ENCODE results near the gene TRMT2A.
"Not testable (repeated sequence)": the region's sequence is repeated elsewhere in the genome, so short reads cannot be mapped to it uniquely, and the experiment has no call there.

The TRMT2A gene

GRCh38 chr22:20086101-20086599 is 30.9 kb downstream of the TRMT2A start:
- DNase-seq: no peak

DNA sequence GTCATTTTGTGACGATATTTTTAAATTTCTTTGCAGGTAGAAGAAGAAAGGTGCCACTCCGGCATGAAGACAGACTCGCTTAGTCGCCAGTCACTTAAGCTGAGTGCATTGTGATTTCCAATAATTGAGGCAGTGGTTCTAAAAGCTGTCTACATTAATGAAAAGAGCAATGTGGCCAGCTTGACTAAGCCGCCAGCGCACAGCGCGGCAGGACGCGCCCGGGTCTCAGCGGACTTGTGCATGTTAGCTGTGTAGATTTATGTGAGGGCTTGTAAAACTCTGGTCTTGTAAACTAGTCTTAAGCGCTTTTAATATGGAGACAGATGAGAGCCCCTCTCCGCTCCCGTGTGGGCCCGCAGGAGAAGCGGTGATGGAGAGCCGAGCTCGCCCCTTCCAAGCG is 31.4 kb downstream of the TRMT2A start:
- DNase-seq: no peak

GRCh38 chr22:20084547-20085413 is 32.2 kb downstream of the TRMT2A start:
- DNase-seq: no peak

GRCh38 chr22:20083891-20084546 is 33.0 kb downstream of the TRMT2A start:
- no peak for DNase-seq

GRCh38 chr22:20083157-20083890 is 33.7 kb downstream of the TRMT2A start:
- no peak for DNase-seq

- DNase-seq: peak; percentile 58
Observed at GRCh38 chr22:20080776-20081654, 36.0 kb downstream of the TRMT2A start.

DNA sequence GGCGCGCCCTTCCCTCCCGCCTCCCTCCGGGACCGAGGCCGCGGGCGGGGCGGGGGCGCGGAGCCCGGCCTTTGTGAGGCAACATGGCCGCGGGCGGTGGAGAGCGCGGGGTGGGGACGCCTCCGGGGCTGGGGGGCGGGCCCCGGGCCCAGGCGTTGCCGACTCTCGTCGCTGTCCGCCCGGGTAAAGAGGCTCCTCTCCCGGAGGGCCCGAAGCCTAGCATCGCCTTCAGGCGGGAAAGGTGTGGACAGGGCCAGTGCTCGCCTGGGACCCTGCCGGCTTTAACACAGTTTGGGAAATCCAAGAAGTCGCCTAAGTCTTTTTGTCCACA is 36.6 kb downstream of the TRMT2A start:
- no peak for DNase-seq

- DNase-seq: peak; percentile 90
Observed at GRCh38 chr22:20079745-20080444, 37.1 kb downstream of the TRMT2A start, which contains the start of gene DGCR8. TSS of gene DGCR8 (plus strand) at chr22:20080241. CDS start at chr22:20085964, 5,723 bp downstream.

DNA sequence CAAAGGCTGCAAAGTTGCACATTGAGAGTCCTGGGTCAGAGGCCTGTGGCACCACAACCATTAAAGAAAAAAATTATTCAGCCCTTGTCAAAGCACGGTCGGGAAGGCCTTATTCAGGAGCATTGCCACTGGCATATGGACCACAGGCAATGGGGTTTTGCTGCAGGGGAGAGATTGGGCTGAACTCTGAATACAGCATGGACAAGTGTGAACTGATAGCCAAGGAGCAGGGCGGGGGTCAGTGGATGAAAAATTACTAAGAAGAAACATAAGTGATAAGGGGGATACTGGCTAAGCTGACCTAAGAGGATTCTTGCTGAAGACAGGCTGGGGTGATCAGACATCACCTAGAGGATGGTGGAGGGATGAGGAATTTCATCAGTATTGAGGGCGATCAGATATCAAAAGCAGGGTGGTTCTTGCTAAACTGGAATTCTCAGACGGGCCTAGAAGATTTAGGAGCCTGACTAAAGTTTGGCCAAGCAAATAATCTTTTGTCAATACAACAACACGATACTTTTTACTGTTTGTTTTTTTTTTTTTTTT is 40.3 kb downstream of the TRMT2A start:
- DNase-seq: no peak

DNA sequence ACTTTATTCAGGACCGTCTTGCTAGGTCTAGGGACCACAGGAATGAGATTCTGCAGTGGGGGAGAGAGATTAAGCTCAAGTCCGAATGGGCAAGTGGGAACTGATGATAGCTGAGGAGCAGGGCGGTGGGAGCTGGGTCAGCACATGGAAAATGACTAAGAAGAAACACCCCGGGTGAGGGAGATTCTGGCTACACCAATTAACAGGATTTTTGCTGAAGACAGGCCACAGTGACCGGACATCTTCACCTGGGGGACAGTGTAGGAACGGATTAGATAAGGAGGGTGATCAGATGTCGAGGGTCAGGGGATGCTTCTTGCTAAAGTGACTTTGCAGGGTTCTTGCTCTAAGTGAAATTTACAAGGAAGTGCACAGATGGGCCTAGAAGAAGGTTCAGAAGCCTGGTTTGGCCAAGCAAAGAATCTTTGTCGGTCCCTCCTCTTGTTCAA is 45.5 kb downstream of the TRMT2A start:
- DNase-seq: no peak

- no peak for DNase-seq
Observed at GRCh38 chr22:20069331-20070042, 47.5 kb downstream of the TRMT2A start.

GRCh38 chr22:20068640-20069039 is 48.4 kb downstream of the TRMT2A start:
- DNase-seq: no peak

- not testable (repeated sequence) for DNase-seq
Observed at GRCh38 chr22:20067384-20067682, 49.7 kb downstream of the TRMT2A start.

GRCh38 chr22:20066617-20067383 is 50.2 kb downstream of the TRMT2A start:
- DNase-seq: no peak

DNA sequence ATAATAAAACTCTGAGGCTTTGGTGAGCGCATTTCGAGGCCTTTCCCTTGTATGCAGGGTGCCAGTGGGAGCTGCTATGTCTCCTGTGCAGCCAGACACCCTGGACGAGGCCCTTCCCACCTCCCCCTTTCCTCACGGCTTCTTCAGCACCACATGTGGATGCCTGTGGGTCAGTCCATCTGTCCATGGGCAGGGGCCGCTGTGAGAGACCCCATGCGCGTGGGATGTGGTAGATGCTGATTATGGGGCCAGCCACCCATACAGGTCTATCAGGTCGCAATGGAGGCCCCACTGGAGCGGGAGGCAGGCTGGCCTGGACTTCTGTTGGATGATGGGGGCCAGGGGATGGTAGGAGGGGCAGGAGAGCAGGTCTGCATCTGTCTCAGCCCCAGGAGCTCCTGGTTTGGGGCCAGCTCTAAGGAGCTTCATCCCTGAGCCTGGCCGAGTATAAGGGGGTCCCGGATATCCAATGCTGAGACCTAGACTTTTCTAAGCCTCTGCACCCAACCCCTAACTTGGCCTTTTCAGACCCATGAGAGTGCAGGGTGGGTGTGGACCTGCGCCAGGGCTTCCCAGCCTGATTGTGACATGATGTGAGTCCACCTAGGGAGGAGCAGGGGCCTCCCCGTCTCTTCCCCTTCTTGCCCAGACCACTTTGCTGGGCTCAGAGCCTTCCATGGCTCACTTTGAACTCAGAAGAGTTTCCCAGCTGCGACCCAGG is 51.0 kb downstream of the TRMT2A start:
- no peak for DNase-seq

GRCh38 chr22:20064545-20065262 is 52.3 kb downstream of the TRMT2A start:
- no peak for DNase-seq

- DNase-seq: no peak
Observed at GRCh38 chr22:20064140-20064480, 52.9 kb downstream of the TRMT2A start.

All from right kidney (tissue), 1 donor.